ENCODE measurements around the gene CARD11. TPM values are rescaled to one million over a fixed set of nuclear protein-coding genes. Genes with fewer than 3 reads are reported as not detected.

Gene CARD11
- total and polyA plus RNA-seq, 2 experiments from 2014 or later = 17.7 to 29.0 TPM

- no peak for TF ChIP-seq EZH2phosphoT487 (IDR thresholded peaks at IDR 0.05; ENCODE audit: unreplicated experiment)
- TF ChIP-seq CREB1 (CRISPR knock-in tag; IDR thresholded peaks at IDR 0.05; ENCODE audit: low read depth) = no peak
- TF ChIP-seq NANOG (IDR thresholded peaks at IDR 0.05; ENCODE audit: borderline replicate concordance) = no peak
- no peak for TF ChIP-seq ZNF331 (CRISPR knock-in tag; IDR thresholded peaks at IDR 0.05; ENCODE audit: low read depth)
These were observed 30.8 kb upstream of the CARD11 start (continued) for GRCh38 chr7:3074459-3074821.

DNA sequence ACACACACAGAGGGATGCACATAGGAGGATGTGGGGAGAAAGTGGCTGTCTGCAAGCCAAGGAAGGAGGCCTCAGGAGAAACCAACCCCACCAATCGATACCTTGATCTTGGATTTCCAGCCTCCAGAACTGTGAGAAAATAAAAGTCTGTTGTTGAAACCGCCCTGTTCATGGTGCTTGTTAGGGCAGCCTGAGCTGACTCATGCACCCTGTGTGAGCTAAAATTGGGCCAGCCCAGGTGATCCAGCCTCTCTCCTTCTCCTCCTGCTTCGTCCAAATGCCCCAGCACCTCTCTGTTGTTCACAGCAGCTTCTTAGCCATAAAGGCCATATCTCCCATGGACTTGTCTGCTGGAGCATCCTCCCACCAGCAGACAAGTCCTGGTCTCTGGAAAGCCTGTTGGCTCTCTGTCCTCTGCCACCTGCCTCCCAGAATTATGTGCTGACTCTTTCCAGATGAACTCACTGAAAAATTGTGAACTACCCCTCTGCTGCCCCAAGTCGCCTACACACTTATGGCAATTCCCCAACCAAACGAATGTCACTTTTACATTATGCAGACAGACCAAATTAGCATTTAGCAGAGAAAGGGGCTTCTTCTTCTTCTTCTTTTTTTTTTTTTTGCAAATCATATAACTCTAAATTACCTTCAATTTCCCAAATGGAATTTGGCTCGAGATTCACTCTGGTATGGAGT is 30.2 kb upstream of the CARD11 start:
- Mint-ChIP-seq H3K27me3 (ENCODE audit: insufficient read depth, low read depth, poor library complexity) (peaks cover 8% of the 10 kb centered on the region), H3K4me1 (peaks cover 15% of the 10 kb centered on the region), H3K4me3 (no peak overlapping the region), H3K9me3 (peaks cover 25% of the 10 kb centered on the region), H3K36me3 (ENCODE audit: low read depth) (peaks cover 7% of the 10 kb centered on the region; the same call in 2 of the 3 replicates), H3K27ac (no peak overlapping the region)
- Histone ChIP-seq H3K27ac (ENCODE audit: low read depth) (no peak overlapping the region), H4K20me1 (replicated peaks; ENCODE audit: insufficient read depth) (no peaks in the 10 kb centered on the region), H3K4me1 (ENCODE audit: insufficient read depth) (no peaks in the 10 kb centered on the region), H3K27me3 (ENCODE audit: insufficient read depth) (no peaks in the 10 kb centered on the region), H3K9me2 (ENCODE audit: insufficient read depth) (0 out of 2 replicates have a peak, but pooled peaks cover 7% of the 10 kb centered on the region), H2AFZ (no peak overlapping the region), H3K36me3 (ENCODE audit: insufficient read depth) (0 out of 2 replicates have a peak, but pooled peaks cover 3% of the 10 kb centered on the region), H3F3A (replicated peaks; ENCODE audit: low read depth) (no peaks in the 10 kb centered on the region), H3K4me2 (no peak overlapping the region), H3K4me3 (no peak overlapping the region), H3K79me2 (replicated peaks; ENCODE audit: insufficient read depth) (no peaks in the 10 kb centered on the region)
- DNase-seq (ENCODE audit: low spot score) (no peak), ATAC-seq (no peak)
- TF ChIP-seq ZNF114 (CRISPR knock-in tag; IDR thresholded peaks at IDR 0.05) (no peak), ZNF462 (CRISPR knock-in tag; IDR thresholded peaks at IDR 0.05) (no peak), JUNB (IDR thresholded peaks at IDR 0.05; ENCODE audit: unreplicated experiment) (no peak), CREB1 (CRISPR knock-in tag; IDR thresholded peaks at IDR 0.05; ENCODE audit: low read depth) (no peak), CTCF (conservative IDR thresholded peaks at IDR 0.05; ENCODE audit: low read depth in 2 of 2) (no peak), EZH2phosphoT487 (IDR thresholded peaks at IDR 0.05; ENCODE audit: unreplicated experiment) (no peak), REST (IDR thresholded peaks at IDR 0.05; ENCODE audit: unreplicated experiment) (no peak), NANOG (IDR thresholded peaks at IDR 0.05; ENCODE audit: borderline replicate concordance) (no peak), POLR2AphosphoS5 (IDR thresholded peaks at IDR 0.05; ENCODE audit: low read depth) (no peak), ZNF331 (CRISPR knock-in tag; IDR thresholded peaks at IDR 0.05; ENCODE audit: low read depth) (no peak), STAT1 (IDR thresholded peaks at IDR 0.05; ENCODE audit: unreplicated experiment) (no peak)
- TF ChIP-seq, protein P1, sequence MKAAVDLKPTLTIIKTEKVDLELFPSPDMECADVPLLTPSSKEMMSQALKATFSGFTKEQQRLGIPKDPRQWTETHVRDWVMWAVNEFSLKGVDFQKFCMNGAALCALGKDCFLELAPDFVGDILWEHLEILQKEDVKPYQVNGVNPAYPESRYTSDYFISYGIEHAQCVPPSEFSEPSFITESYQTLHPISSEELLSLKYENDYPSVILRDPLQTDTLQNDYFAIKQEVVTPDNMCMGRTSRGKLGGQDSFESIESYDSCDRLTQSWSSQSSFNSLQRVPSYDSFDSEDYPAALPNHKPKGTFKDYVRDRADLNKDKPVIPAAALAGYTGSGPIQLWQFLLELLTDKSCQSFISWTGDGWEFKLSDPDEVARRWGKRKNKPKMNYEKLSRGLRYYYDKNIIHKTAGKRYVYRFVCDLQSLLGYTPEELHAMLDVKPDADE (IDR thresholded peaks at IDR 0.05) = no peak
